ENCODE measurements around the gene SOST. TPM values are rescaled to one million over a fixed set of nuclear protein-coding genes. Genes with fewer than 3 reads are reported as not detected.

Gene SOST
- total RNA-seq, 2 experiments from 2014 or later: not detected

GRCh38 chr17:43736389-43736788 is 22.2 kb downstream of the SOST start:
- Mint-ChIP-seq H3K27me3 (peaks cover 12% of the 10 kb centered on the region), H3K4me3 (no peak overlapping the region), H3K36me3 (no peaks in the 10 kb centered on the region), H3K27ac (no peak overlapping the region), H3K9me3 (peaks cover 10% of the 10 kb centered on the region), H3K4me1 (ENCODE audit: low read depth) (no peaks in the 10 kb centered on the region)
- POLR2A ChIA-PET: no interaction called here
- intact Hi-C loops (cut with micrococcal nuclease): no loop called here
- CTCF ChIA-PET: no interaction called here
- no peak for DNase-seq

- Mint-ChIP-seq H3K27ac (no peak overlapping the region), H3K9me3 (peaks cover 10% of the 10 kb centered on the region), H3K4me3 (no peak overlapping the region), H3K36me3 (no peaks in the 10 kb centered on the region), H3K4me1 (ENCODE audit: low read depth) (no peaks in the 10 kb centered on the region), H3K27me3 (peaks cover 6% of the 10 kb centered on the region)
- DNase-seq: no peak
- CTCF ChIA-PET: interaction anchor here (1.0 kb wide), 1 partner anchor 25 kb away, joined by 4 read pairs; no protein-coding TSS in a partner anchor
- POLR2A ChIA-PET: no interaction called here
- intact Hi-C loops (cut with micrococcal nuclease): no loop called here
Measured at GRCh38 chr17:43734376-43734775, 24.2 kb downstream of the SOST start.

GRCh38 chr17:43733956-43734355 is 24.6 kb downstream of the SOST start:
- POLR2A ChIA-PET: no interaction called here
- no peak overlapping the region for H3K4me3 Mint-ChIP-seq
- peaks cover 5% of the 10 kb centered on the region for H3K27me3 Mint-ChIP-seq
- intact Hi-C loops (cut with micrococcal nuclease): no loop called here
- peaks cover 10% of the 10 kb centered on the region for H3K9me3 Mint-ChIP-seq
- no peak for DNase-seq
- CTCF ChIA-PET: interaction anchor here (0.9 to 1.1 kb wide), 3 partner anchors 26 to 40 kb away, joined by 3 to 4 read pairs (median 4); no protein-coding TSS in a partner anchor
- H3K4me1 Mint-ChIP-seq (ENCODE audit: low read depth): no peaks in the 10 kb centered on the region
- no peaks in the 10 kb centered on the region for H3K36me3 Mint-ChIP-seq
- H3K27ac Mint-ChIP-seq: no peak overlapping the region

GRCh38 chr17:43732958-43733357 is 25.6 kb downstream of the SOST start:
- Mint-ChIP-seq H3K4me1 (ENCODE audit: low read depth) (no peaks in the 10 kb centered on the region), H3K27me3 (peaks cover 5% of the 10 kb centered on the region), H3K27ac (no peak overlapping the region), H3K9me3 (peaks cover 10% of the 10 kb centered on the region), H3K4me3 (no peak overlapping the region), H3K36me3 (no peaks in the 10 kb centered on the region)
- DNase-seq: no peak
- ChIA-PET POLR2A (no interaction called here), CTCF (interaction anchor here (0.6 to 1.1 kb wide), 3 partner anchors 28 to 39 kb away, joined by 3 to 4 read pairs (median 3); no protein-coding TSS in a partner anchor)
- intact Hi-C loops (cut with micrococcal nuclease): no loop called here

GRCh38 chr17:43728081-43728480 is 30.5 kb downstream of the SOST start:
- no peak overlapping the region for H3K27ac Mint-ChIP-seq
- POLR2A ChIA-PET: interaction anchor here (0.9 kb wide), 1 partner anchor 9 kb away, joined by 3 read pairs; no protein-coding TSS in a partner anchor
- intact Hi-C loops (cut with micrococcal nuclease): no loop called here

GRCh38 chr17:43723697-43724359 is 34.8 kb downstream of the SOST start:
- intact Hi-C loops (cut with micrococcal nuclease): no loop called here
- peaks cover 18% of the 10 kb centered on the region for H3K4me1 Mint-ChIP-seq (ENCODE audit: low read depth)
- H3K27ac Mint-ChIP-seq: no peak overlapping the region
- ChIA-PET POLR2A (no interaction called here), CTCF (no interaction called here)
- no peaks in the 10 kb centered on the region for H3K9me3 Mint-ChIP-seq
- H3K36me3 Mint-ChIP-seq: peaks cover 4% of the 10 kb centered on the region
- no peaks in the 10 kb centered on the region for H3K27me3 Mint-ChIP-seq
- no peak overlapping the region for H3K4me3 Mint-ChIP-seq
- DNase-seq: no peak

More at GRCh38 chr17:43728081-43728480, 30.5 kb downstream of the SOST start:
- H3K27me3 Mint-ChIP-seq: no peaks in the 10 kb centered on the region
- H3K36me3 Mint-ChIP-seq: no peaks in the 10 kb centered on the region
- no peak for DNase-seq
- H3K4me1 Mint-ChIP-seq (ENCODE audit: low read depth): no peaks in the 10 kb centered on the region
- no peak overlapping the region for H3K4me3 Mint-ChIP-seq
- H3K9me3 Mint-ChIP-seq: peaks cover 3% of the 10 kb centered on the region
- CTCF ChIA-PET: interaction anchor here (1.1 to 1.2 kb wide), 3 partner anchors 33 to 38 kb away, joined by 3 read pairs; no protein-coding TSS in a partner anchor

GRCh38 chr17:43722870-43723665 is 35.5 kb downstream of the SOST start:
- Mint-ChIP-seq H3K36me3 (peaks cover 4% of the 10 kb centered on the region), H3K27ac (no peak overlapping the region), H3K27me3 (no peaks in the 10 kb centered on the region), H3K4me1 (ENCODE audit: low read depth) (peaks cover 18% of the 10 kb centered on the region), H3K9me3 (no peaks in the 10 kb centered on the region), H3K4me3 (no peak overlapping the region)
- ChIA-PET CTCF (interaction anchor here (1.0 kb wide), 2 partner anchors 29 to 34 kb away, joined by 3 to 4 read pairs; no protein-coding TSS in a partner anchor), POLR2A (no interaction called here)
- DNase-seq: no peak
- intact Hi-C loops (cut with micrococcal nuclease): no loop called here

GRCh38 chr17:43722269-43722619 is 36.3 kb downstream of the SOST start:
- POLR2A ChIA-PET: no interaction called here
- Mint-ChIP-seq H3K4me1 (ENCODE audit: low read depth) (peaks cover 18% of the 10 kb centered on the region), H3K27me3 (no peaks in the 10 kb centered on the region), H3K27ac (no peak overlapping the region), H3K36me3 (peaks cover 4% of the 10 kb centered on the region), H3K9me3 (no peaks in the 10 kb centered on the region), H3K4me3 (no peak overlapping the region)
- intact Hi-C loops (cut with micrococcal nuclease): no loop called here
- no peak for DNase-seq
- CTCF ChIA-PET: interaction anchor here (0.7 to 1.0 kb wide), 3 partner anchors 28 to 45 kb away, joined by 3 to 4 read pairs (median 3); no protein-coding TSS in a partner anchor

GRCh38 chr17:43721537-43722268 is 36.9 kb downstream of the SOST start:
- no peaks in the 10 kb centered on the region for H3K27me3 Mint-ChIP-seq
- ChIA-PET CTCF (interaction anchor here (0.7 to 1.0 kb wide), 3 partner anchors 35 to 45 kb away, joined by 3 read pairs; no protein-coding TSS in a partner anchor), POLR2A (no interaction called here)
- no peaks in the 10 kb centered on the region for H3K9me3 Mint-ChIP-seq
- H3K4me1 Mint-ChIP-seq (ENCODE audit: low read depth): peaks cover 18% of the 10 kb centered on the region
- peaks cover 4% of the 10 kb centered on the region for H3K36me3 Mint-ChIP-seq
- H3K27ac Mint-ChIP-seq: peak overlapping the region; percentile 97
- intact Hi-C loops (cut with micrococcal nuclease): no loop called here
- no peak for DNase-seq
- H3K4me3 Mint-ChIP-seq: peak overlapping the region; percentile 95

- H3K36me3 Mint-ChIP-seq: peaks cover 4% of the 10 kb centered on the region
- H3K4me1 Mint-ChIP-seq (ENCODE audit: low read depth): peaks cover 18% of the 10 kb centered on the region
- peak; percentile 85 for DNase-seq
- intact Hi-C loops (cut with micrococcal nuclease): no loop called here
- H3K9me3 Mint-ChIP-seq: no peaks in the 10 kb centered on the region
- peak overlapping the region; percentile 95 for H3K4me3 Mint-ChIP-seq
- ChIA-PET POLR2A (no interaction called here), CTCF (interaction anchor here (1.6 kb wide), 1 partner anchor 26 kb away, joined by 4 read pairs; no protein-coding TSS in a partner anchor)
- peak overlapping the region; percentile 97 for H3K27ac Mint-ChIP-seq
- H3K27me3 Mint-ChIP-seq: peaks cover 4% of the 10 kb centered on the region
Measured at GRCh38 chr17:43720311-43721060, 38.1 kb downstream of the SOST start.

- Mint-ChIP-seq H3K27me3 (peaks cover 9% of the 10 kb centered on the region), H3K9me3 (no peaks in the 10 kb centered on the region), H3K4me1 (ENCODE audit: low read depth) (peaks cover 18% of the 10 kb centered on the region), H3K27ac (peak overlapping the region; percentile 97), H3K36me3 (peaks cover 4% of the 10 kb centered on the region), H3K4me3 (peak overlapping the region; percentile 95)
- DNase-seq: no peak
- intact Hi-C loops (cut with micrococcal nuclease): no loop called here
- POLR2A ChIA-PET: no interaction called here
- CTCF ChIA-PET: interaction anchor here (1.6 kb wide), 1 partner anchor 25 kb away, joined by 4 read pairs; no protein-coding TSS in a partner anchor
Measured at GRCh38 chr17:43719578-43719977, 39.0 kb downstream of the SOST start.

Data from activated CD4-positive, alpha-beta memory T cell treated with anti-CD3 and anti-CD28 coated beads for 36 hours (primary cell).